K562 (cell line): ENCODE results near the gene RPTOR. TPM values are rescaled to one million over a fixed set of nuclear protein-coding genes. Genes with fewer than 3 reads are reported as not detected.

ENCODE experiments used
- ATAC-seq: fragments of 200-7000 bp; cut with Tn5 transposase; 3 replicates; pipeline ENCODE4 v1.9.1; 2020; ENCODE audit warnings: moderate library complexity
- BruUV-seq: library from RNA; stranded (reverse); fragments of 400-500 nt; replicated peaks from 2 replicates; lab custom pipeline; 2021; lab: Mats Ljungman, UMichigan
- CTCF ChIA-PET: fragments of 300-600 bp; formaldehyde crosslinking; extraction: SDS; loops from one replicate; lab custom pipeline; 2021; ENCODE audit warnings: low intra/inter-chr PET ratio; lab: Yijun Ruan, JAX
- POLR2A ChIA-PET: fragments of 300-600, 350-650 bp; sonication (Branson Sonifier 250); formaldehyde crosslinking; extraction: SDS; loops from one replicate; lab custom pipeline; 2021; ENCODE audit warnings: antibody characterized with exemption, inconsistent platforms; lab: Yijun Ruan, JAX
- DNase-seq, 4 experiments: peaks; one replicate each; pipeline versions ENCODE4 v3.0.0 to v3.0.0-alpha.2; 2011 to 2018; ENCODE audit warnings: low spot score in 3 of 4, mixed read lengths in 3 of 4; ENCODE audit errors: extremely low read depth in 1 of 4
- FAIRE-seq: peaks from 2 replicates; lab custom pipeline; 2011; peaks lifted over from hg19 to GRCh38; lab: Jason Lieb, UNC
- H2AFZ ChIP-seq: 2 replicates; pipeline ENCODE4 v1.6.0; 2011; ENCODE audit warnings: low read depth, low read length, control low read depth, inconsistent platforms
- H3K27ac ChIP-seq: fragments of 200-600 bp; 3 replicates; pipeline ENCODE4 v1.8.0; 2011; ENCODE audit warnings: low read depth, mild to moderate bottlenecking, control low read depth, inconsistent platforms, low read length, moderate library complexity, mixed read lengths; ENCODE audit errors: extremely low read depth
- H3K27me3 ChIP-seq, 2 experiments: fragments of 300-600 bp in 1 of 2; 2 replicates in 1 of 2; 3 replicates in 1 of 2; pipeline versions ENCODE4 v1.6.0 to v1.8.0; 2011; ENCODE audit warnings: inconsistent platforms in 2 of 2, low read length in 2 of 2, mild to moderate bottlenecking in 1 of 2, mixed read lengths in 1 of 2, moderate library complexity in 1 of 2; ENCODE audit not compliant: control insufficient read depth in 2 of 2, insufficient read depth in 2 of 2
- H3K36me3 ChIP-seq: fragments of 300-600 bp; 3 replicates; pipeline ENCODE4 v1.8.0; 2011; ENCODE audit warnings: mild to moderate bottlenecking, low read length, inconsistent platforms; ENCODE audit not compliant: control insufficient read depth, insufficient read depth
- H3K4me1 ChIP-seq, 2 experiments: fragments of 200-600 bp in 1 of 2; replicated peaks in 1 of 2; 2 replicates in 1 of 2; 3 replicates in 1 of 2; pipeline versions ENCODE4 v1.5.1 to v1.8.0; 2011; ENCODE audit warnings: inconsistent platforms in 2 of 2, low read length in 2 of 2, mild to moderate bottlenecking in 1 of 2, mixed read lengths in 1 of 2, moderate library complexity in 1 of 2; ENCODE audit not compliant: control insufficient read depth in 2 of 2, insufficient read depth in 2 of 2
- H3K4me2 ChIP-seq: 2 replicates; pipeline ENCODE4 v1.6.1; 2011; ENCODE audit warnings: low read length, control low read depth, inconsistent platforms, mixed read lengths; ENCODE audit not compliant: insufficient read depth
- H3K4me3 ChIP-seq: fragments of 200-600 bp; sonication (generic), shearing (Covaris generic); 2 replicates; pipeline ENCODE4 v1.5.1; 2016; ENCODE audit warnings: control low read depth, inconsistent platforms
- H3K79me2 ChIP-seq: fragments of 200-600 bp; 3 replicates; pipeline ENCODE4 v1.8.0; 2011; ENCODE audit warnings: low read length, inconsistent platforms; ENCODE audit not compliant: control insufficient read depth, insufficient read depth
- H3K9ac ChIP-seq, 2 experiments: 2 replicates each; pipeline versions ENCODE4 v1.6.0 to v1.6.1; 2011; ENCODE audit warnings: low read depth in 2 of 2, low read length in 2 of 2, control low read depth in 1 of 2, inconsistent platforms in 1 of 2, mild to moderate bottlenecking in 1 of 2, mixed read lengths in 1 of 2; ENCODE audit not compliant: insufficient read depth in 1 of 2
- H3K9me1 ChIP-seq: one replicate; pipeline ENCODE4 v1.6.0; 2011; ENCODE audit warnings: inconsistent platforms, mild to moderate bottlenecking, low read length, moderate library complexity; ENCODE audit not compliant: control insufficient read depth, insufficient read depth
- H3K9me3 ChIP-seq: replicated peaks from 2 replicates; pipeline ENCODE4 v1.5.1; 2011; ENCODE audit warnings: low read depth, low read length, inconsistent platforms; ENCODE audit not compliant: control insufficient read depth, insufficient read depth
- H4K20me1 ChIP-seq: replicated peaks from 2 replicates; pipeline ENCODE4 v1.6.1; 2011; ENCODE audit warnings: low read length, inconsistent platforms, mixed read lengths; ENCODE audit not compliant: control insufficient read depth, insufficient read depth
- AFF4 ChIP-seq: sonication (generic); formaldehyde crosslinking; IDR thresholded peaks from 2 replicates; pipeline ENCODE4 v1.8.0; 2023; ENCODE audit warnings: mild to moderate bottlenecking, missing genetic modification reagents
- BDP1 ChIP-seq: IDR thresholded peaks from 3 replicates; pipeline ENCODE4 v1.6.1; 2011; ENCODE audit not compliant: insufficient read length, insufficient read depth
- NELFE ChIP-seq: IDR thresholded peaks from 2 replicates; pipeline ENCODE4 v1.6.1; 2011; ENCODE audit warnings: mild to moderate bottlenecking; ENCODE audit not compliant: insufficient read depth, insufficient read length
- RFX1 ChIP-seq: fragments of 450-650 bp; IDR thresholded peaks from 2 replicates; pipeline ENCODE4 v1.6.1; 2016; ENCODE audit warnings: mild to moderate bottlenecking, moderate library complexity
- WGBS: fragments of 100-300 bp; shearing (Covaris generic); methylation state at CpG from one replicate; pipeline ENCODE4 v1.1.6; 2016; ENCODE audit warnings: low coverage, mixed read lengths; ENCODE audit not compliant: insufficient coverage; ENCODE audit errors: missing lambda C conversion rate; 5-methylcytosine and 5-hydroxymethylcytosine counted together
- in situ Hi-C: fragments of 300-500 bp; cut with MboI; formaldehyde crosslinking; loops from 4 replicates; pipeline ENCODE4 v1.15.0; 2018; ENCODE audit warnings: inconsistent platforms, mixed read lengths
- intact Hi-C: fragments of 100-400 bp; cut with micrococcal nuclease; formaldehyde crosslinking; loops from 2 replicates; pipeline ENCODE4 v1.14.2; 2022
- polyA plus RNA-seq, 8 experiments: library from polyadenylated mRNA; depleted of rRNA in 4 of 8; stranded (reverse) in 5 of 8; unstranded in 3 of 8; fragments of >200 nt; fragmentation: Nextera tagmentation in 2 of 8; fragmentation: Illumina TruSeq in 1 of 8; extraction: Ambion mirVana in 2 of 8; extraction: Trizol in 1 of 8; gene quantifications; 2 replicates each; pipeline versions ENCODE4 v1.2.1 to v1.2.3, GENCODE V29; 2011 to 2014; ENCODE audit warnings: inconsistent platforms in 1 of 8, missing spikeins in 1 of 8
- total RNA-seq, 7 experiments: library from RNA; depleted of rRNA in 6 of 7; stranded (reverse); fragments of >200 nt in 6 of 7; fragmentation: Illumina TruSeq in 2 of 7; extraction: Trizol in 2 of 7; gene quantifications; 2 replicates each; pipeline versions ENCODE4 v1.2.1 to v1.2.3, GENCODE V29; 2011 to 2021; ENCODE audit warnings: low replicate concordance in 1 of 7

RPTOR gene
- total and polyA plus RNA-seq, 9 of the 15 experiments (the other 6 are each of a cell fraction or from before 2014, with no cell fraction given): 0.24 to 54.1 (median 10.2) TPM

- TF ChIP-seq RFX1 (no peak), NELFE (no peak), BDP1 (no peak), AFF4 (no peak)
- ChIA-PET POLR2A (interaction anchor here (0.7 to 0.8 kb wide), 2 partner anchors 9 to 11 kb away, joined by 3 read pairs; no protein-coding TSS in a partner anchor), CTCF (no interaction called here)
- intact Hi-C loops: no loop called here
- no TSS peak for BruUV-seq
- no peak overlapping the region for H3K4me3 ChIP-seq
- no peaks in the 10 kb centered on the region for H3K9me1 ChIP-seq
- no peaks in the 10 kb centered on the region for H3K4me1 ChIP-seq
- H3K27ac ChIP-seq: no peak overlapping the region
- no peaks in the 10 kb centered on the region for H3K9me3 ChIP-seq
- WGBS: 79% methylated on average over 16 of the region's 16 CpGs
- no peak overlapping the region for H2AFZ ChIP-seq
- ATAC-seq (no peak), FAIRE-seq (no peak), DNase-seq (no peak)
- no peak overlapping the region for H3K4me2 ChIP-seq
- no peaks in the 10 kb centered on the region for H3K79me2 ChIP-seq
- H4K20me1 ChIP-seq: no peaks in the 10 kb centered on the region
- in situ Hi-C loops: no loop called here
- no peaks in the 10 kb centered on the region for H3K27me3 ChIP-seq
- H3K9ac ChIP-seq: no peak overlapping the region
- peaks cover 23% of the 10 kb centered on the region; the same call in 2 of the 3 replicates for H3K36me3 ChIP-seq
Measured at GRCh38 chr17:80930335-80931279, 386.0 kb downstream of the RPTOR start.
